K562 (cell line): ENCODE measurements around the gene TDRD12. TPM values are rescaled to one million over a fixed set of nuclear protein-coding genes. Genes with fewer than 3 reads are reported as not detected.
"Not testable (repeated sequence)": the region's sequence is repeated elsewhere in the genome, so short reads cannot be mapped to it uniquely, and the experiment has no call there.

Experiments
- ATAC-seq: fragments of 200-7000 bp; cut with Tn5 transposase; 3 replicates; pipeline ENCODE4 v1.9.1; 2020; ENCODE audit warnings: moderate library complexity
- BruUV-seq: library from RNA; stranded (reverse); fragments of 400-500 nt; replicated peaks from 2 replicates; lab custom pipeline; 2021; lab: Mats Ljungman, UMichigan
- CTCF ChIA-PET: fragments of 300-600 bp; formaldehyde crosslinking; extraction: SDS; loops from one replicate; lab custom pipeline; 2021; ENCODE audit warnings: low intra/inter-chr PET ratio; lab: Yijun Ruan, JAX
- POLR2A ChIA-PET: fragments of 300-600, 350-650 bp; sonication (Branson Sonifier 250); formaldehyde crosslinking; extraction: SDS; loops from one replicate; lab custom pipeline; 2021; ENCODE audit warnings: antibody characterized with exemption, inconsistent platforms; lab: Yijun Ruan, JAX
- DNase-seq, 4 experiments: peaks; one replicate each; pipeline versions ENCODE4 v3.0.0 to v3.0.0-alpha.2; 2011 to 2018; ENCODE audit warnings: low spot score in 3 of 4, mixed read lengths in 3 of 4; ENCODE audit errors: extremely low read depth in 1 of 4
- FAIRE-seq: peaks from 2 replicates; lab custom pipeline; 2011; peaks lifted over from hg19 to GRCh38; lab: Jason Lieb, UNC
- H2AFZ ChIP-seq: 2 replicates; pipeline ENCODE4 v1.6.0; 2011; ENCODE audit warnings: low read depth, low read length, control low read depth, inconsistent platforms
- H3K27ac ChIP-seq: fragments of 200-600 bp; 3 replicates; pipeline ENCODE4 v1.8.0; 2011; ENCODE audit warnings: low read depth, mild to moderate bottlenecking, control low read depth, inconsistent platforms, low read length, moderate library complexity, mixed read lengths; ENCODE audit errors: extremely low read depth
- H3K27me3 ChIP-seq, 2 experiments: fragments of 300-600 bp in 1 of 2; 2 replicates in 1 of 2; 3 replicates in 1 of 2; pipeline versions ENCODE4 v1.6.0 to v1.8.0; 2011; ENCODE audit warnings: inconsistent platforms in 2 of 2, low read length in 2 of 2, mild to moderate bottlenecking in 1 of 2, mixed read lengths in 1 of 2, moderate library complexity in 1 of 2; ENCODE audit not compliant: control insufficient read depth in 2 of 2, insufficient read depth in 2 of 2
- H3K36me3 ChIP-seq: fragments of 300-600 bp; 3 replicates; pipeline ENCODE4 v1.8.0; 2011; ENCODE audit warnings: mild to moderate bottlenecking, low read length, inconsistent platforms; ENCODE audit not compliant: control insufficient read depth, insufficient read depth
- H3K4me1 ChIP-seq, 2 experiments: fragments of 200-600 bp in 1 of 2; replicated peaks in 1 of 2; 2 replicates in 1 of 2; 3 replicates in 1 of 2; pipeline versions ENCODE4 v1.5.1 to v1.8.0; 2011; ENCODE audit warnings: inconsistent platforms in 2 of 2, low read length in 2 of 2, mild to moderate bottlenecking in 1 of 2, mixed read lengths in 1 of 2, moderate library complexity in 1 of 2; ENCODE audit not compliant: control insufficient read depth in 2 of 2, insufficient read depth in 2 of 2
- H3K4me2 ChIP-seq: 2 replicates; pipeline ENCODE4 v1.6.1; 2011; ENCODE audit warnings: low read length, control low read depth, inconsistent platforms, mixed read lengths; ENCODE audit not compliant: insufficient read depth
- H3K4me3 ChIP-seq: fragments of 200-600 bp; sonication (generic), shearing (Covaris generic); 2 replicates; pipeline ENCODE4 v1.5.1; 2016; ENCODE audit warnings: control low read depth, inconsistent platforms
- H3K79me2 ChIP-seq: fragments of 200-600 bp; 3 replicates; pipeline ENCODE4 v1.8.0; 2011; ENCODE audit warnings: low read length, inconsistent platforms; ENCODE audit not compliant: control insufficient read depth, insufficient read depth
- H3K9ac ChIP-seq, 2 experiments: 2 replicates each; pipeline versions ENCODE4 v1.6.0 to v1.6.1; 2011; ENCODE audit warnings: low read depth in 2 of 2, low read length in 2 of 2, control low read depth in 1 of 2, inconsistent platforms in 1 of 2, mild to moderate bottlenecking in 1 of 2, mixed read lengths in 1 of 2; ENCODE audit not compliant: insufficient read depth in 1 of 2
- H3K9me1 ChIP-seq: one replicate; pipeline ENCODE4 v1.6.0; 2011; ENCODE audit warnings: inconsistent platforms, mild to moderate bottlenecking, low read length, moderate library complexity; ENCODE audit not compliant: control insufficient read depth, insufficient read depth
- H3K9me3 ChIP-seq: replicated peaks from 2 replicates; pipeline ENCODE4 v1.5.1; 2011; ENCODE audit warnings: low read depth, low read length, inconsistent platforms; ENCODE audit not compliant: control insufficient read depth, insufficient read depth
- H4K20me1 ChIP-seq: replicated peaks from 2 replicates; pipeline ENCODE4 v1.6.1; 2011; ENCODE audit warnings: low read length, inconsistent platforms, mixed read lengths; ENCODE audit not compliant: control insufficient read depth, insufficient read depth
- CBX3 ChIP-seq, 2 experiments: IDR thresholded peaks; 1 replicate in 1 of 2; 2 replicates in 1 of 2; pipeline ENCODE4 v1.6.1; 2012; ENCODE audit warnings: inconsistent platforms in 2 of 2, low read length in 2 of 2, borderline replicate concordance in 1 of 2, control low read depth in 1 of 2
- JUND ChIP-seq, 2 experiments: IDR thresholded peaks; 2 replicates in 1 of 2; 3 replicates in 1 of 2; pipeline ENCODE4 v1.6.1; 2011; ENCODE audit warnings: borderline replicate concordance in 2 of 2, low read depth in 2 of 2, low read length in 2 of 2, improper control_type of control experiment in 1 of 2, missing biosample characterization in 1 of 2, missing genetic modification characterization in 1 of 2, missing genetic modification reagents in 1 of 2
- KLF6 ChIP-seq: fragments of 250-450 bp; sonication (Bioruptor Pico); IDR thresholded peaks from 2 replicates; pipeline ENCODE4 v1.4.0; 2020; ENCODE audit warnings: mild to moderate bottlenecking, moderate library complexity, borderline replicate concordance
- NFE2 ChIP-seq: IDR thresholded peaks from 2 replicates; pipeline ENCODE4 v1.6.1; 2014; ENCODE audit warnings: antibody characterized with exemption, low read depth
- TRIM24 ChIP-seq, 2 experiments: fragments of 450-650 bp; IDR thresholded peaks; 2 replicates each; pipeline ENCODE4 v1.6.1; 2016
- TRIM28 ChIP-seq: fragments of 450-650 bp; IDR thresholded peaks from 2 replicates; pipeline ENCODE4 v1.6.1; 2017
- ZFP1 ChIP-seq: fragments of 450-650 bp; formaldehyde crosslinking; IDR thresholded peaks from 2 replicates; pipeline ENCODE4 v1.4.0; 2020; ENCODE audit warnings: mild to moderate bottlenecking, mixed read lengths
- WGBS: fragments of 100-300 bp; shearing (Covaris generic); methylation state at CpG from one replicate; pipeline ENCODE4 v1.1.6; 2016; ENCODE audit warnings: low coverage, mixed read lengths; ENCODE audit not compliant: insufficient coverage; ENCODE audit errors: missing lambda C conversion rate; 5-methylcytosine and 5-hydroxymethylcytosine counted together
- in situ Hi-C: fragments of 300-500 bp; cut with MboI; formaldehyde crosslinking; loops from 4 replicates; pipeline ENCODE4 v1.15.0; 2018; ENCODE audit warnings: inconsistent platforms, mixed read lengths
- intact Hi-C: fragments of 100-400 bp; cut with micrococcal nuclease; formaldehyde crosslinking; loops from 2 replicates; pipeline ENCODE4 v1.14.2; 2022
- polyA plus RNA-seq, 8 experiments: library from polyadenylated mRNA; depleted of rRNA in 4 of 8; stranded (reverse) in 5 of 8; unstranded in 3 of 8; fragments of >200 nt; fragmentation: Nextera tagmentation in 2 of 8; fragmentation: Illumina TruSeq in 1 of 8; extraction: Ambion mirVana in 2 of 8; extraction: Trizol in 1 of 8; gene quantifications; 2 replicates each; pipeline versions ENCODE4 v1.2.1 to v1.2.3, GENCODE V29; 2011 to 2014; ENCODE audit warnings: inconsistent platforms in 1 of 8, missing spikeins in 1 of 8
- total RNA-seq, 7 experiments: library from RNA; depleted of rRNA in 6 of 7; stranded (reverse); fragments of >200 nt in 6 of 7; fragmentation: Illumina TruSeq in 2 of 7; extraction: Trizol in 2 of 7; gene quantifications; 2 replicates each; pipeline versions ENCODE4 v1.2.1 to v1.2.3, GENCODE V29; 2011 to 2021; ENCODE audit warnings: low replicate concordance in 1 of 7
- TF ChIP-seq, protein P1 (sequence below): fragments of 450-650 bp; IDR thresholded peaks from 2 replicates; pipeline ENCODE4 v1.6.1; 2018; ENCODE audit not compliant: partially characterized antibody

TDRD12 gene
- total and polyA plus RNA-seq, 9 of the 15 experiments (the other 6 are each of a cell fraction or from before 2014, with no cell fraction given), result 0.03 TPM; not detected in 8

DNA sequence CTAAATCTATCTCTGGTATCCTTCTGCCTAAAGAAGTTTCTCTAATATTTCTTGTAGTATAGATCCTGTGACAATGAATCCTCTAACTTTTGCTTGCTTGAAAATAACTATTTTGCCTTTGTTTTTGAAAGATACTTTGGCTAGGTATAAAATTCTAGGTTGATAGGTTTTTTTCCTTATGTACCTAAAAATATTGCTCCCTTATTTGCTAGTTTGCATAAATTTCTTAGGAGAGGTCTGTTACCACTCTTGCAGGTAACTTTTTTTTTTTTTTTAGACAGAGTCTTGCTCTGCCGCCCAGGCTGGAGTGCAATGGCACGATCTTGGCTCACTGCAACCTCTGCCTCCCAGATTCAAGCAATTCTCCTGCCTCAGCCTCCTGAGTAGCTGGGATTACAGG, 15.6 kb upstream of the TDRD12 start:
- DNase-seq, H2AFZ ChIP-seq, H3K9ac ChIP-seq, FAIRE-seq, H3K27ac ChIP-seq, ATAC-seq, CTCF ChIA-PET, intact Hi-C loops, POLR2A ChIA-PET, H3K27me3 ChIP-seq, H3K4me3 ChIP-seq, H3K4me1 ChIP-seq, H4K20me1 ChIP-seq, H3K9me1 ChIP-seq: not testable (repeated sequence)
- peaks cover 86% of the 10 kb centered on the region for H3K36me3 ChIP-seq
- no CpG with 5 or more reads among the region's 2 CpGs for WGBS
- peaks cover 73% of the 10 kb centered on the region for H3K79me2 ChIP-seq
- H3K9me3 ChIP-seq, result peaks cover 10% of the 10 kb centered on the region; the same call in 1 of the 2 replicates
- TF ChIP-seq TRIM28 (peak; percentile 81), CBX3 (IDR thresholded peaks at IDR 0.05; ENCODE audit: borderline replicate concordance in 1 of 2, low read length in 2 of 2) (peak in 1 of 2 experiments; percentile 79; a peak in 2 of 3 replicates), TRIM24 (IDR thresholded peaks at IDR 0.05) (peak in 1 of 2 experiments; percentile 56; a peak in 2 of 4 replicates), ZFP1 (peak; percentile 98)
- TF ChIP-seq, all 486 proteins: peak for 4; not testable (repeated sequence) for 482
- H3K4me2 ChIP-seq, in situ Hi-C loops, BruUV-seq: not testable (repeated sequence)

- Histone ChIP-seq H3K9me3 (peaks cover 3% of the 10 kb centered on the region; the same call in 1 of the 2 replicates), H3K27ac (peak overlapping the region; percentile 37; the same call in 1 of the 3 replicates), H3K36me3 (peaks cover 78% of the 10 kb centered on the region), H2AFZ (no peak overlapping the region), H3K4me3 (no peak overlapping the region), H3K79me2 (peaks cover 42% of the 10 kb centered on the region), H3K9ac (no peak overlapping the region), H3K4me2 (no peak overlapping the region; the same call in 1 of the 2 replicates), H3K9me1 (no peaks in the 10 kb centered on the region), H4K20me1 (no peaks in the 10 kb centered on the region), H3K4me1 (peaks cover 0 to 9% of the 10 kb centered on the region in 2 experiments; a peak in 3 of 5 replicates), H3K27me3 (no peaks in the 10 kb centered on the region)
- TF ChIP-seq ZFP1 (no peak), KLF6 (CRISPR knock-in tag) (no peak), JUND (IDR thresholded peaks at IDR 0.05; ENCODE audit: borderline replicate concordance, low read depth, low read length) (peak; percentile 23; the same call in 1 of the 2 replicates), JUND (tag; IDR thresholded peaks at IDR 0.05; ENCODE audit: borderline replicate concordance, low read depth, low read length) (no peak), NFE2 (0 out of 2 replicates have a peak, but pooled peaks have one; percentile 19)
- TF ChIP-seq, protein P1, sequence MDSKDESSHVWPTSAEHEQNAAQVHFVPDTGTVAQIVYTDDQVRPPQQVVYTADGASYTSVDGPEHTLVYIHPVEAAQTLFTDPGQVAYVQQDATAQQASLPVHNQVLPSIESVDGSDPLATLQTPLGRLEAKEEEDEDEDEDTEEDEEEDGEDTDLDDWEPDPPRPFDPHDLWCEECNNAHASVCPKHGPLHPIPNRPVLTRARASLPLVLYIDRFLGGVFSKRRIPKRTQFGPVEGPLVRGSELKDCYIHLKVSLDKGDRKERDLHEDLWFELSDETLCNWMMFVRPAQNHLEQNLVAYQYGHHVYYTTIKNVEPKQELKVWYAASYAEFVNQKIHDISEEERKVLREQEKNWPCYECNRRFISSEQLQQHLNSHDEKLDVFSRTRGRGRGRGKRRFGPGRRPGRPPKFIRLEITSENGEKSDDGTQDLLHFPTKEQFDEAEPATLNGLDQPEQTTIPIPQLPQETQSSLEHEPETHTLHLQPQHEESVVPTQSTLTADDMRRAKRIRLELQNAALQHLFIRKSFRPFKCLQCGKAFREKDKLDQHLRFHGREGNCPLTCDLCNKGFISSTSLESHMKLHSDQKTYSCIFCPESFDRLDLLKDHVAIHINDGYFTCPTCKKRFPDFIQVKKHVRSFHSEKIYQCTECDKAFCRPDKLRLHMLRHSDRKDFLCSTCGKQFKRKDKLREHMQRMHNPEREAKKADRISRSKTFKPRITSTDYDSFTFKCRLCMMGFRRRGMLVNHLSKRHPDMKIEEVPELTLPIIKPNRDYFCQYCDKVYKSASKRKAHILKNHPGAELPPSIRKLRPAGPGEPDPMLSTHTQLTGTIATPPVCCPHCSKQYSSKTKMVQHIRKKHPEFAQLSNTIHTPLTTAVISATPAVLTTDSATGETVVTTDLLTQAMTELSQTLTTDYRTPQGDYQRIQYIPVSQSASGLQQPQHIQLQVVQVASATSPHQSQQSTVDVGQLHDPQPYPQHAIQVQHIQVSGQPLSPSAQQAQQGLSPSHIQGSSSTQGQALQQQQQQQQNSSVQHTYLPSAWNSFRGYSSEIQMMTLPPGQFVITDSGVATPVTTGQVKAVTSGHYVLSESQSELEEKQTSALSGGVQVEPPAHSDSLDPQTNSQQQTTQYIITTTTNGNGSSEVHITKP, result peak; percentile 23
- no TSS peak for BruUV-seq
- FAIRE-seq, result peak; percentile 42
- peak; percentile 66 for ATAC-seq
- 77% methylated on average over 3 of the region's 3 CpGs for WGBS
- POLR2A ChIA-PET, result interaction anchor here (0.6 to 1.3 kb wide), 5 partner anchors 9 to 1397 kb away, joined by 3 to 4 read pairs (median 4); no protein-coding TSS in a partner anchor
- intact Hi-C loops, result no loop called here
- DNase-seq, result no peak
- CTCF ChIA-PET, result interaction anchor here (0.7 kb wide), 1 partner anchor 120 kb away, joined by 3 read pairs; no protein-coding TSS in a partner anchor
- in situ Hi-C loops, result no loop called here
Measured at GRCh38 chr19:32708457-32708856, 11.1 kb upstream of the TDRD12 start.
